ENCODE results near the gene DLAT. TPM values are rescaled to one million over a fixed set of nuclear protein-coding genes. Genes with fewer than 3 reads are reported as not detected.

DLAT gene
- 30.8 and 31.0 TPM in 2 replicates for total RNA-seq

GRCh38 chr11:112024773-112025678 is at the start of gene DLAT:
Gene DLAT, plus strand, starts transcription at chr11:112025408. Its CDS starts 65 bp downstream, at chr11:112025473.

GRCh38 chr11:112073941-112074811 is 49.0 kb downstream of the DLAT start, which contains the start of the genes NKAPD1 and PIH1D2:
Gene NKAPD1, plus strand, starts transcription at chr11:112074299. Its CDS starts 1,276 bp downstream, at chr11:112075575.
Gene PIH1D2, minus strand, starts transcription at chr11:112074017. Its CDS starts 843 bp downstream, at chr11:112073174.

GRCh38 chr11:112086422-112087191 is 61.4 kb downstream of the DLAT start, which contains the start of the genes SDHD and TIMM8B:
Gene SDHD, plus strand, starts transcription at chr11:112086873. Its CDS starts 35 bp downstream, at chr11:112086908.
Gene TIMM8B, minus strand, starts transcription at chr11:112086756. Its CDS starts 33 bp downstream, at chr11:112086723.

Other genes with a start within 250 kb of the DLAT start
- gene ALG9, start 153.8 kb upstream of the DLAT start, total RNA-seq, result 37.7 and 38.3 TPM in 2 replicates
- gene FDXACB1, start 146.2 kb upstream of the DLAT start, total RNA-seq, result 1.9 and 3.2 TPM in 2 replicates
- 10.1 and 11.6 TPM in 2 replicates for gene CFAP68, start 145.9 kb upstream of the DLAT start, total RNA-seq
- gene CRYAB, start 113.6 kb upstream of the DLAT start, total RNA-seq, result 34.2 and 73.0 TPM in 2 replicates
- 0.79 and 1.4 TPM in 2 replicates for gene HSPB2, start 112.7 kb upstream of the DLAT start, total RNA-seq
- 0.23 and 0.72 TPM in 2 replicates for gene C11orf52, start 106.5 kb upstream of the DLAT start, total RNA-seq
- 22.3 and 31.8 TPM in 2 replicates for gene DIXDC1, start 88.1 kb upstream of the DLAT start, total RNA-seq
- 0.66 and 2.4 TPM in 2 replicates for gene PIH1D2, start 48.6 kb downstream of the DLAT start, total RNA-seq
- gene NKAPD1, start 48.9 kb downstream of the DLAT start, total RNA-seq, result 16.1 and 19.4 TPM in 2 replicates
- 27.2 and 32.2 TPM in 2 replicates for gene TIMM8B, start 61.3 kb downstream of the DLAT start, total RNA-seq
- gene SDHD, start 61.5 kb downstream of the DLAT start, total RNA-seq, result 158 and 181 TPM in 2 replicates
- 0.07 and 0.23 TPM in 2 replicates for gene IL18, start 138.7 kb downstream of the DLAT start, total RNA-seq
- 0.20 TPM in 1 of 2 replicates, not detected in the other for gene TEX12, start 142.0 kb downstream of the DLAT start, total RNA-seq
- gene BCO2, start 150.1 kb downstream of the DLAT start, total RNA-seq, result 1.4 and 1.6 TPM in 2 replicates
- gene PTS, start 201.0 kb downstream of the DLAT start, total RNA-seq, result 30.6 and 33.0 TPM in 2 replicates
- not detected in 2 replicates for gene PLET1, start 235.5 kb downstream of the DLAT start, total RNA-seq